GM13976 (cell line): Measurements from ENCODE around the gene EFHC1.

Experiments used
- DNase-seq: peaks from one replicate; pipeline ENCODE4 v3.0.0; 2012; ENCODE audit warnings: low spot score
- CTCF ChIP-seq: IDR thresholded peaks from 2 replicates; pipeline ENCODE4 v1.5.1; 2012; ENCODE audit warnings: borderline replicate concordance, mild to moderate bottlenecking; ENCODE audit not compliant: insufficient read depth; ENCODE audit errors: extremely low read depth, missing control alignments, control extremely low read depth
- in situ Hi-C: fragments of 300-500 bp; cut with MboI; formaldehyde crosslinking; loops from one replicate; pipeline ENCODE4 v1.12.0; 2022; ENCODE audit warnings: low sequenced_read_pairs, mixed read lengths, inconsistent platforms; ENCODE audit not compliant: unreplicated experiment

EFHC1 gene, protein sequence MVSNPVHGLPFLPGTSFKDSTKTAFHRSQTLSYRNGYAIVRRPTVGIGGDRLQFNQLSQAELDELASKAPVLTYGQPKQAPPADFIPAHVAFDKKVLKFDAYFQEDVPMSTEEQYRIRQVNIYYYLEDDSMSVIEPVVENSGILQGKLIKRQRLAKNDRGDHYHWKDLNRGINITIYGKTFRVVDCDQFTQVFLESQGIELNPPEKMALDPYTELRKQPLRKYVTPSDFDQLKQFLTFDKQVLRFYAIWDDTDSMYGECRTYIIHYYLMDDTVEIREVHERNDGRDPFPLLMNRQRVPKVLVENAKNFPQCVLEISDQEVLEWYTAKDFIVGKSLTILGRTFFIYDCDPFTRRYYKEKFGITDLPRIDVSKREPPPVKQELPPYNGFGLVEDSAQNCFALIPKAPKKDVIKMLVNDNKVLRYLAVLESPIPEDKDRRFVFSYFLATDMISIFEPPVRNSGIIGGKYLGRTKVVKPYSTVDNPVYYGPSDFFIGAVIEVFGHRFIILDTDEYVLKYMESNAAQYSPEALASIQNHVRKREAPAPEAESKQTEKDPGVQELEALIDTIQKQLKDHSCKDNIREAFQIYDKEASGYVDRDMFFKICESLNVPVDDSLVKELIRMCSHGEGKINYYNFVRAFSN

GRCh38 chr6:52419809-52420667, at the start of gene EFHC1:
Gene EFHC1, plus strand, starts transcription at chr6:52420342. Its CDS starts 69 bp downstream, at chr6:52420411.
- peak; percentile 95 for DNase-seq
- no peak for TF ChIP-seq CTCF
- in situ Hi-C loops, result loop anchor here (5.0 kb wide), 2 partner anchors 77 to 247 kb away; no protein-coding TSS in a partner anchor

DNA sequence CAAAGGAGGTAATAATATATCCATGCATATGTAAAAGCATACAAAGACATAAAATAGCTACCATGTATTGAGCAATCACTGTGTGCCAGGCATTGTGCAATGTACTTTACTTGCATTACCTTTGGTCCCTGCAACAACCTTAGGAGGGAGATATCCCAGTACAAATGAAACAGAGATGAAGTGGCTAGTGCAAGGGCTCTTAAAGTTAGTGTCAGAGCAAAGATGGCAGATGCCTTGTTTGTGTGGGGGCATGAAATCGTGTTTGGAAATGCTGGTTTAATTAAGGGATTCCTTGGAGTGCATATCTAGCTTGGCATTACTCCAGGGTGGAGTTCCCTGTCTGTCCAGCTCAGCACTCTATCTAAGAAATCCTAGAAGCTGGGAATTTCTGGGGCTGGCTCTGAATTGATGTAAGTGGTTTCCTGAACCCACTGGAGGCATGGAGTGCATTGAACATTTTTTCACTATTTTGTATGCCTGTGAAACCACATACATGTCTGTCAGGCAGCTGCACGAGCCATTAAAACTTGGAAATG, 48.4 kb upstream of the EFHC1 start:
- no peak for DNase-seq
- no peak for TF ChIP-seq CTCF
- in situ Hi-C loops, result no loop called here

DNA sequence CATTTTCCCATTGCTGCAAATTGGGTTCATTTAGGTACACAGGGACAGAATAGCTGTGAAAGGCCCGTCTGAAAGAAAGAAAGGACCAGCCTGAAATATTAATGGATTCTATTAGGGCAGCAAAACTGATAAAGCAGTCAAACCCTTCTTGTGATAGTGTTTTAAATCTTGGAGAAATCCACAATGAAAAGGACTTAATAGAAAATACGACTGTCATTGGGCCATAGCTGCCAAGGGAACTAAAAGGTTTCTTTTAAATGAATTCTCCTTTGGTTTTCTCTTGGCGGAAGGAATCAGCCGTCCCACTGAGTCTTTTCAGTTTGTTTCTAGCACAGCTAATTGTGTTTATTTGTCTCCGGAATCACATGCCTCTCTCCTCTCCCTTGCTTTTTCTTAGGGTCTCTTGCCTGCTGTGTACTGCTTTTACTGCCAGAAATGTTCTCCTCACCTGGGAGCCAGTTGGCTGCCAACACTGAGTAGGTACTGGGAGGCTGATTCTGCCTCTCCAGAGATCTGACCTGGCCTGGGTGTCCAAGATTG, 46.9 kb upstream of the EFHC1 start:
- in situ Hi-C loops, result no loop called here
- DNase-seq, result no peak
- TF ChIP-seq CTCF, result no peak

- in situ Hi-C loops, result no loop called here
- no peak for DNase-seq
Observed at GRCh38 chr6:52374247-52374646, 45.9 kb upstream of the EFHC1 start.

DNA sequence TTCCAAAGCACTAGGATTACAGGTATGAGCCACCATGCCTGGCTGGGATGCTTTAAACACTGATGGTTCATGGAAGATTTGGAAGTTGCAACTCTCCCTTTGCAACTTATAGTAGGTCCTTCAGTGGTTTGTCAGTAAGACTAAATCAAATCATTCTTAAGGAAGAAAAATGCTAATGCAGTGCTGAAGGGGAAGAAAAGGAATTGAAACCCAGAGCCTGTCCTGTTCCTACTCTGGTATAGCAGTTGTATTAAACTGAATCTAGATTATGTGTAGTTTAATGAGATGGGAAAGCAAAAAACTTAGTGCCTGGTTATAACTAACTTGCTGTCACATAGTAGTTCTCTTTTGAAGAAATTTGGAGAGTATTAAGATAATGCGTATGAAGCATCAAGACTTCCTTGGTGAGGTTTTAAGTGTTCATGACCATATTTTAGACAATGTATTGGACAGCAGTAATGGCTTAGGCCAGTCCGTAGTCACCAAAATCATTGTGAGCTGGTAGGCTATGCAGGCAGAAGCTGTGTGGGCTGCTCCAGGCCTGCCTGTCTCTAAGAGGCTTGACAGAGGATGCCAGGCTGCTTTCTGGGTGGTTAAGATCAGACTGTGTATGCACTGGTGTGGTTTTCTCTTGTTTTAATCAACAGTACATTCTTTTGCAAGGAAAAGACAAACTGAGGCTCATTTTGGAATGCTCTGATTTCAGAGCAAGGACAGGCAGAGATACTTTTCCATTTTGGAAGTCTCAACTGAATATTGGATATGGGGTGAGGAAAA, 44.2 kb upstream of the EFHC1 start:
- TF ChIP-seq CTCF, result no peak
- in situ Hi-C loops, result no loop called here
- no peak for DNase-seq

More at GRCh38 chr6:52374247-52374646, 45.9 kb upstream of the EFHC1 start:
- no peak for TF ChIP-seq CTCF
